Mucosa of descending colon (tissue), 3 donors: Measurements from ENCODE around the gene ACBD3. TPM values are rescaled to one million over a fixed set of nuclear protein-coding genes. Genes with fewer than 3 reads are reported as not detected.

ENCODE experiments used
- ATAC-seq: fragments of 200-7000 bp; cut with Tn5 transposase; one replicate; pipeline ENCODE4 v1.9.1; 2020; ENCODE audit warnings: mild to moderate bottlenecking, moderate library complexity
- DNase-seq, 3 donors: peaks; one replicate each; pipeline ENCODE4 v3.0.0-alpha.2; 2020
- H3K36me3 ChIP-seq: fragments of 200-600 bp; one replicate; pipeline ENCODE4 v1.8.0; 2021; ENCODE audit warnings: low read depth, mild to moderate bottlenecking
- H3K4me1 ChIP-seq: fragments of 200-600 bp; one replicate; pipeline ENCODE4 v1.8.0; 2021; ENCODE audit warnings: low read depth, mild to moderate bottlenecking
- H3K4me3 ChIP-seq: fragments of 200-600 bp; one replicate; pipeline ENCODE4 v1.8.0; 2021; ENCODE audit warnings: mild to moderate bottlenecking
- H3K9me3 ChIP-seq: fragments of 200-600 bp; one replicate; pipeline ENCODE4 v1.8.0; 2021; ENCODE audit warnings: mild to moderate bottlenecking
- intact Hi-C, 2 donors: fragments of 100-400 bp; cut with DNase I in 1 of 2; cut with micrococcal nuclease in 1 of 2; formaldehyde crosslinking; loops; one replicate each; pipeline versions ENCODE4 v1.11.0 to v1.11.1; 2022; cut with DNase I, micrococcal nuclease
- total RNA-seq, 3 donors: library from RNA; stranded (reverse); fragmentation: NEBNext Ultra II Directional in 2 of 3; extraction: Animal tissue kit (Norgen Biotek cat#: 25700) in 2 of 3; gene quantifications; one replicate each; pipeline versions ENCODE4 v1.2.1 to v1.2.4, GENCODE V29; 2021 to 2023
- TF ChIP-seq, protein P1 (sequence below): fragments of 200-600 bp; IDR thresholded peaks from one replicate; pipeline ENCODE4 v1.8.0; 2022; ENCODE audit warnings: antibody characterized with exemption, mild to moderate bottlenecking
- donor health status: DM: no; HTN: no; CAD: no; lungs with moderate emphysema.
- donor health status: DM: no; HTN: no; CAD: no.
- donor health status: DM: no; HTN: yes; CAD: no.

Gene ACBD3
- total RNA-seq, 3 donors from 2014 or later, result 36.6 to 49.9 (median 48.0) TPM

DNA sequence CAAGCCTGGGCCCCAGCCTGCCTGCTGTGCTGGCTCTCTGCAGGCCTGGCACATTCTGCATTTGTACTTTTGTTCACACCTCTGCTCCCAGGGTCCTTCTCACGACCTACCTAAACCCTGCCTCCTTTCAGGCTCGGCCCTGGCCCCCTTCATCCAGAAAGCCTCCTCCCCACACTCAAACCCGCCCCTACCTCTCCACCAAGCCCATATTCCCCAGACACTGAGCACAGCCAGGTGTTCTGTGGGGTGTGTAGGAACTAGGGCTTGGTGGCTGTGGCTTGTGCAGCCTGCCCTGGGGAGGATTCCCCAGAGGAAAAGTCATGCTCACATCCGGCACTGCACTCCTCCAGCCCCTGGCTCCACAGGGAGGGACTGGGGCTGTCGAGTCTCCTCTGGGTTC, 28.7 kb upstream of the ACBD3 start:
- intact Hi-C loops, result no loop called here
- ATAC-seq (no peak), DNase-seq (no peak)
- Histone ChIP-seq H3K4me3 (no peak overlapping the region), H3K36me3 (no peaks in the 10 kb centered on the region), H3K4me1 (no peaks in the 10 kb centered on the region), H3K9me3 (no peaks in the 10 kb centered on the region)
- TF ChIP-seq, protein P1, sequence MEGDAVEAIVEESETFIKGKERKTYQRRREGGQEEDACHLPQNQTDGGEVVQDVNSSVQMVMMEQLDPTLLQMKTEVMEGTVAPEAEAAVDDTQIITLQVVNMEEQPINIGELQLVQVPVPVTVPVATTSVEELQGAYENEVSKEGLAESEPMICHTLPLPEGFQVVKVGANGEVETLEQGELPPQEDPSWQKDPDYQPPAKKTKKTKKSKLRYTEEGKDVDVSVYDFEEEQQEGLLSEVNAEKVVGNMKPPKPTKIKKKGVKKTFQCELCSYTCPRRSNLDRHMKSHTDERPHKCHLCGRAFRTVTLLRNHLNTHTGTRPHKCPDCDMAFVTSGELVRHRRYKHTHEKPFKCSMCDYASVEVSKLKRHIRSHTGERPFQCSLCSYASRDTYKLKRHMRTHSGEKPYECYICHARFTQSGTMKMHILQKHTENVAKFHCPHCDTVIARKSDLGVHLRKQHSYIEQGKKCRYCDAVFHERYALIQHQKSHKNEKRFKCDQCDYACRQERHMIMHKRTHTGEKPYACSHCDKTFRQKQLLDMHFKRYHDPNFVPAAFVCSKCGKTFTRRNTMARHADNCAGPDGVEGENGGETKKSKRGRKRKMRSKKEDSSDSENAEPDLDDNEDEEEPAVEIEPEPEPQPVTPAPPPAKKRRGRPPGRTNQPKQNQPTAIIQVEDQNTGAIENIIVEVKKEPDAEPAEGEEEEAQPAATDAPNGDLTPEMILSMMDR, result no peak

DNA sequence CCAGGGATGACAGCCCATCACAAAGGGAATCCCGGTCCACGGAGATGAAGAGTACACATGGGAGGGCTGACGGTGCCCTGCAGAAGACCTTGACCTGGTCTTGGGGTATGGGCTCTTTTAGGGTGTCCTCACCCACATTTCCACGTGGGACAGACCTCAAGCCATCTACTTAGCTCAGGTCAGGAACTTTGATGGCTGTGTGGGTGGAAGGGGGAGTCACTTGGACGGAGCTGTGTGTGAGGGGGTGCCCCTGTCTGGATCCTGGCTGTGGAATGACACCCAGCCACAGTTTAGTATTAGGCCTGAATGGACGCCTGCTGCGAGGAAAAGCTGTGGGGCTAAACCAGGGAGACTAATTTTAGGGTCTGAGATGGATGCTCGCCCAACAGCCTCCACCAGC, 26.0 kb upstream of the ACBD3 start:
- no peak overlapping the region for H3K4me3 ChIP-seq

DNA sequence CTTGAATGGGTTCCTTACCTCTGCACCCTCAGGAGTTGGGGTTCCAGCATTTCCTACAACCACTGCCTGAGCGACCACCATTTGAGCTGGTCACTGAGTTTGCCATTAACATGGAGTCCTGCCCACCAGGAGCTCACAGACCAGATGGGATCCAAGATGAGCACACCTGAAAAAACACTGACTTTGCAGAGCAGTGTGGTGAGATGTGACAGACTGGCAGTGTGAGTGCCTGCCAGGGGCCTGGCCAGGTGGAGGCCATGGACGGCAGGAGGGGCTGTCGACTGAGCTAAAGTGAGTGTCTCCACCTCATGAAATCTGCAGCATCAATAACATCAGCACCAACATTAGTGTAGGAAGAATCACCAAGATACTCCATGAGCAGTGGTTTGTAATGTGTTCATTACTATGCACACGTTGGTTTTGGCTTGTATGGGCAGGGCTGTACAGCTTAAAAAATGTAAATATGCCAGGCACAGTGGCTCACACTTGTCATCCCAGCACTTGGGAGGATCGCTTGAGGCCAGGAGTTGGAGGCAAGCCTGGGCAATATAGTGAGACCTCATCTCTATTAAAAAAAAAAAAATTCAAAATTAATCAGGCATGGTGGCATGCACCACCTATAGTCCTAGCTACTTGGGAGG, 24.8 kb upstream of the ACBD3 start:
- intact Hi-C loops, result no loop called here

More for the DNA sequence above, 26.0 kb upstream of the ACBD3 start:
- DNase-seq (no peak), ATAC-seq (no peak)
- Histone ChIP-seq H3K4me1 (no peaks in the 10 kb centered on the region), H3K9me3 (no peaks in the 10 kb centered on the region), H3K36me3 (no peaks in the 10 kb centered on the region)
- intact Hi-C loops, result no loop called here
- TF ChIP-seq, protein P1, result no peak

DNA sequence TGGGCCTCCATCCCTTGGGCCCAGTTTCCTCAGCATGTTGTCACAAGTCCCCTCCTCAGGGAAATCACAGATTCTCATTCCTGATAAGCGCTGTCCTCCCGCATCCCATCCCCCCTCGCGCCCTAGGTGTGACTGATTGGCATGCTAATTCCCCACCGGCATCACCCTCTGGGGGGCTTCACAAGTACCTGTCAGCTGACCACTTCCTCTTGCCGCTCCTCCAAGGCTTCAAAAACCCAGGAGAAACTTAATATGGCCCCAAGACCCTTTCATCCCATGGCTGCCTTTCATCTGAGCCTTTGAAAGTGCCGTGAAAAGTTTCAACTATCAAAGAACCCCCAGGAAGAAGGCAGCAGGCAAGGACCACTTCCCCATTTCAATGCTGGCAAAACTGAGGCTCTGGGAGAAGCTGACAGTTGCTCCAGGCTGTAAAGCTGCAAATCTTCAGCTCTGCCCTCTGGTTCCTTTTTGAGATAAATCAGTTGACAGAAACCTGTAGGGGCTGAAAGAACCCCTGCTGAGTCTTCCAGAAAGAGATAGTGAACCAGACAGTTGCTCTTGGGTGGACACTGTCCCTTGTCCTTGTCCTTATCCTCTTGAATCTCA, 24.1 kb upstream of the ACBD3 start:
- no peaks in the 10 kb centered on the region for H3K36me3 ChIP-seq
- H3K4me3 ChIP-seq, result no peak overlapping the region
- H3K4me1 ChIP-seq, result no peaks in the 10 kb centered on the region
- intact Hi-C loops, result no loop called here
- ATAC-seq (no peak), DNase-seq (no peak)
- TF ChIP-seq, protein P1, result no peak
- no peaks in the 10 kb centered on the region for H3K9me3 ChIP-seq

More for the DNA sequence above, 24.8 kb upstream of the ACBD3 start:
- no peaks in the 10 kb centered on the region for H3K4me1 ChIP-seq
- TF ChIP-seq, protein P1, result no peak
- H3K4me3 ChIP-seq, result no peak overlapping the region
- no peaks in the 10 kb centered on the region for H3K36me3 ChIP-seq
- DNase-seq (no peak), ATAC-seq (no peak)
- no peaks in the 10 kb centered on the region for H3K9me3 ChIP-seq

DNA sequence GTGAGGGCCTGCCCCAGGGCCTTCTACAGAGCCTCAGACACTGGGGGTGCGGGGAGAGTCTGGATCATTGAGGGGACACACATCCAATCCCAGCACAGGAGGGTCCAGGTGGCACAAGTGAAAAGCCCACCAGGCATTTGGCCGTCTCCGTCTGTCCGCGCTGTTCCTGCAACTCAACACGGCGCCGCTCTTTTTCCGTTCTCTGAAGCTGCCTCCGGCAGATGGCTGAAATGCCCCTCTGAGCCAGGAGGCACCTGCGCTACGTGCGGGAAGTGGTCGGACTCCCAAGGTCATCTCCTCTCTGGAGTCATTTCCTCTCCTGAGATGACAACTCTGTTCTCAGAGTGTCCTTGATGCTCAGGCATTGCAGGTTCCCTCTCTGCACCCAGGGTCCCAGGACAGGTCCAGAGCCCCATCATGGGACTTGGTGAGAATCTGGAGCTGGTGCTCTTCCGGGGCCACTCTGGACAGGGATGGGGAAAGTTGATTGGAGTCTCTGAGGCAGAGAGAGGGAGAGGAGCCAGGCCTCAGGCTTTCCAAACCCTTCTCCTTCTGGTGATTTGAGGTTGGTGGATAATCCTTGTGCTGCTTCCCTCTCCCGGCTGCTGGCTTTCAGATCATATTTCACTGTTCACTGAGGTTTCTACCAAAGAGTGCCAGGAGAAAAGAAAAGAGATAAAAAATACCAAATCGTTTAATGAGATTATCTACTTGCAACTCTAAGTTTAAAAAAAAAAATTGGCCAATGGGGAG, 22.9 kb upstream of the ACBD3 start:
- Histone ChIP-seq H3K36me3 (no peaks in the 10 kb centered on the region), H3K4me1 (no peaks in the 10 kb centered on the region), H3K9me3 (no peaks in the 10 kb centered on the region), H3K4me3 (no peak overlapping the region)
- no peak for DNase-seq
- no peak for ATAC-seq
- TF ChIP-seq, protein P1, result no peak
- intact Hi-C loops, result no loop called here
